ENCODE results near the gene FRG2B.
"Not testable (repeated sequence)": the region's sequence is repeated elsewhere in the genome, so short reads cannot be mapped to it uniquely, and the experiment has no call there.

FRG2B gene
- 0 reads per million in 2 experiments for total RNA-seq

- DNase-seq (ENCODE audit: low read depth): not testable (repeated sequence)
These were observed at the start of gene FRG2B for GRCh38 chr10:133626695-133627094. FRG2B (minus strand) TSS chr10:133626795; CDS start chr10:133626742, 53 bp downstream.

- not testable (repeated sequence) for DNase-seq (ENCODE audit: low read depth)
These were observed 40.9 kb upstream of the FRG2B start for GRCh38 chr10:133667446-133667845.

- not testable (repeated sequence) for DNase-seq (ENCODE audit: low read depth)
These were observed 37.1 kb upstream of the FRG2B start for GRCh38 chr10:133663544-133664160.

GRCh38 chr10:133661122-133661521 is 34.5 kb upstream of the FRG2B start:
- not testable (repeated sequence) for DNase-seq (ENCODE audit: low read depth)

GRCh38 chr10:133660516-133660915 is 33.9 kb upstream of the FRG2B start:
- DNase-seq (ENCODE audit: low read depth): not testable (repeated sequence)

GRCh38 chr10:133657276-133657675 is 30.7 kb upstream of the FRG2B start:
- not testable (repeated sequence) for DNase-seq (ENCODE audit: low read depth)

GRCh38 chr10:133648872-133649455 is 22.4 kb upstream of the FRG2B start:
- DNase-seq (ENCODE audit: low read depth): not testable (repeated sequence)

GRCh38 chr10:133647075-133647748 is 20.6 kb upstream of the FRG2B start:
- not testable (repeated sequence) for DNase-seq (ENCODE audit: low read depth)

- not testable (repeated sequence) for DNase-seq (ENCODE audit: low read depth)
These were observed 11.2 kb upstream of the FRG2B start for GRCh38 chr10:133637846-133638235.

- not testable (repeated sequence) for DNase-seq (ENCODE audit: low read depth)
These were observed 10.7 kb upstream of the FRG2B start for GRCh38 chr10:133637202-133637845.

GRCh38 chr10:133630723-133631249 is 4.2 kb upstream of the FRG2B start:
- not testable (repeated sequence) for DNase-seq (ENCODE audit: low read depth)

GRCh38 chr10:133622544-133622943 is 4.1 kb downstream of the FRG2B start:
- DNase-seq (ENCODE audit: low read depth): not testable (repeated sequence)

- DNase-seq (ENCODE audit: low read depth): no peak
These were observed 7.7 kb downstream of the FRG2B start for GRCh38 chr10:133618851-133619250.

GRCh38 chr10:133617196-133617595 is 9.4 kb downstream of the FRG2B start:
- no peak for DNase-seq (ENCODE audit: low read depth)

GRCh38 chr10:133616371-133617130 is 10.0 kb downstream of the FRG2B start:
- DNase-seq (ENCODE audit: low read depth): no peak

- DNase-seq (ENCODE audit: low read depth): no peak
These were observed 11.6 kb downstream of the FRG2B start for GRCh38 chr10:133614830-133615580.

- DNase-seq (ENCODE audit: low read depth): no peak
These were observed 12.9 kb downstream of the FRG2B start for GRCh38 chr10:133613699-133614098.

GRCh38 chr10:133611079-133611478 is 15.5 kb downstream of the FRG2B start:
- DNase-seq (ENCODE audit: low read depth): no peak

- no peak for DNase-seq (ENCODE audit: low read depth)
These were observed 17.7 kb downstream of the FRG2B start for GRCh38 chr10:133608855-133609254.

GRCh38 chr10:133603434-133603833 is 23.2 kb downstream of the FRG2B start:
- not testable (repeated sequence) for DNase-seq (ENCODE audit: low read depth)

- DNase-seq (ENCODE audit: low read depth): no peak
These were observed 25.9 kb downstream of the FRG2B start for GRCh38 chr10:133600657-133601056.
